ENCODE results near the gene BOD1.

DNA sequence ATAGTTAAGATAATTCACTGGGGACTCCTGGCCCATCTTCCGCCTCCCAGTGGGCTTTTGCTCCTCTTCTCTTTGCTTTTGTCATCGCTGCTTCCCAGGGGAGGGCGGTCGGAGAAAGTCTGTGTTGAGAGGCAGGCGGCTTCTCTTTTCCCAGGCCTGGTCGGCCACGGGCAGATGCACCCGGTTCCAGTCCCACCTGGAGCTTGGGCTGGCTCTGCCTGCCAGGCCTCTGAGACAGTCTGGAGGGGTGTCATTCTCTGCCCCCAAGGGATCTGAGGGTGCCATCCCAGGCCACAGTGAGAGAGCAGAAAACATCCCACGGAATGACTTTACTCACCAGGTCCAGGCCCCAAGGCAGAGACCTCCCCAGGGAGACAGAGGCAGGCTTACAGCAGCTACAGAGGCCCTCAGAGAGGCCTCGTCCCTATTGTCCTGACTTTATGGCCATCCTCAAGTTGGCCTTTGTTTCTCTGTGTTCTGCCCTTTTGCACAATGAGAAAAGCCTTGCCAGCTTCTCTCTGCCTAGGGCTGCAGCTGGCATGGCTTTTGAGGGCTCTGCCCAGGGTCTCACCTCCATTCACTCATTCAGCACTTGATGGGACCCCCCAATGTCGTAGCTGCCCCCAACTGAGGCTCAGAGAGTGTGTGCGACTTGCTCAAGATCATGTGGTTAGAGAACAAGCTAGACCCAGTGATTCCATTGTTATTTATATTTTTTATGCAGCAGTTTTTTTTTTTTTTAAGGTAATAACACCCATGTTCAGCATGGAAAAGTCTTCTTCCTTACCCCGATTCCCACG lies 44.2 kb upstream of the BOD1 start:
- TF ChIP-seq, protein P1, sequence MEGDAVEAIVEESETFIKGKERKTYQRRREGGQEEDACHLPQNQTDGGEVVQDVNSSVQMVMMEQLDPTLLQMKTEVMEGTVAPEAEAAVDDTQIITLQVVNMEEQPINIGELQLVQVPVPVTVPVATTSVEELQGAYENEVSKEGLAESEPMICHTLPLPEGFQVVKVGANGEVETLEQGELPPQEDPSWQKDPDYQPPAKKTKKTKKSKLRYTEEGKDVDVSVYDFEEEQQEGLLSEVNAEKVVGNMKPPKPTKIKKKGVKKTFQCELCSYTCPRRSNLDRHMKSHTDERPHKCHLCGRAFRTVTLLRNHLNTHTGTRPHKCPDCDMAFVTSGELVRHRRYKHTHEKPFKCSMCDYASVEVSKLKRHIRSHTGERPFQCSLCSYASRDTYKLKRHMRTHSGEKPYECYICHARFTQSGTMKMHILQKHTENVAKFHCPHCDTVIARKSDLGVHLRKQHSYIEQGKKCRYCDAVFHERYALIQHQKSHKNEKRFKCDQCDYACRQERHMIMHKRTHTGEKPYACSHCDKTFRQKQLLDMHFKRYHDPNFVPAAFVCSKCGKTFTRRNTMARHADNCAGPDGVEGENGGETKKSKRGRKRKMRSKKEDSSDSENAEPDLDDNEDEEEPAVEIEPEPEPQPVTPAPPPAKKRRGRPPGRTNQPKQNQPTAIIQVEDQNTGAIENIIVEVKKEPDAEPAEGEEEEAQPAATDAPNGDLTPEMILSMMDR (IDR thresholded peaks at IDR 0.05; ENCODE audit: low read depth, low read length, missing input control), result no peak
- TF ChIP-seq RAD21 (IDR thresholded peaks at IDR 0.05), result no peak
- TF ChIP-seq, protein P2, sequence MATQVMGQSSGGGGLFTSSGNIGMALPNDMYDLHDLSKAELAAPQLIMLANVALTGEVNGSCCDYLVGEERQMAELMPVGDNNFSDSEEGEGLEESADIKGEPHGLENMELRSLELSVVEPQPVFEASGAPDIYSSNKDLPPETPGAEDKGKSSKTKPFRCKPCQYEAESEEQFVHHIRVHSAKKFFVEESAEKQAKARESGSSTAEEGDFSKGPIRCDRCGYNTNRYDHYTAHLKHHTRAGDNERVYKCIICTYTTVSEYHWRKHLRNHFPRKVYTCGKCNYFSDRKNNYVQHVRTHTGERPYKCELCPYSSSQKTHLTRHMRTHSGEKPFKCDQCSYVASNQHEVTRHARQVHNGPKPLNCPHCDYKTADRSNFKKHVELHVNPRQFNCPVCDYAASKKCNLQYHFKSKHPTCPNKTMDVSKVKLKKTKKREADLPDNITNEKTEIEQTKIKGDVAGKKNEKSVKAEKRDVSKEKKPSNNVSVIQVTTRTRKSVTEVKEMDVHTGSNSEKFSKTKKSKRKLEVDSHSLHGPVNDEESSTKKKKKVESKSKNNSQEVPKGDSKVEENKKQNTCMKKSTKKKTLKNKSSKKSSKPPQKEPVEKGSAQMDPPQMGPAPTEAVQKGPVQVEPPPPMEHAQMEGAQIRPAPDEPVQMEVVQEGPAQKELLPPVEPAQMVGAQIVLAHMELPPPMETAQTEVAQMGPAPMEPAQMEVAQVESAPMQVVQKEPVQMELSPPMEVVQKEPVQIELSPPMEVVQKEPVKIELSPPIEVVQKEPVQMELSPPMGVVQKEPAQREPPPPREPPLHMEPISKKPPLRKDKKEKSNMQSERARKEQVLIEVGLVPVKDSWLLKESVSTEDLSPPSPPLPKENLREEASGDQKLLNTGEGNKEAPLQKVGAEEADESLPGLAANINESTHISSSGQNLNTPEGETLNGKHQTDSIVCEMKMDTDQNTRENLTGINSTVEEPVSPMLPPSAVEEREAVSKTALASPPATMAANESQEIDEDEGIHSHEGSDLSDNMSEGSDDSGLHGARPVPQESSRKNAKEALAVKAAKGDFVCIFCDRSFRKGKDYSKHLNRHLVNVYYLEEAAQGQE (IDR thresholded peaks at IDR 0.05), result no peak
- TF ChIP-seq JUND (IDR thresholded peaks at IDR 0.05), result no peak
- TF ChIP-seq GABPA (IDR thresholded peaks at IDR 0.05 in 1 of 2, conservative IDR thresholded peaks at IDR 0.05 in 1 of 2), result no peak
- TF ChIP-seq, protein P3, sequence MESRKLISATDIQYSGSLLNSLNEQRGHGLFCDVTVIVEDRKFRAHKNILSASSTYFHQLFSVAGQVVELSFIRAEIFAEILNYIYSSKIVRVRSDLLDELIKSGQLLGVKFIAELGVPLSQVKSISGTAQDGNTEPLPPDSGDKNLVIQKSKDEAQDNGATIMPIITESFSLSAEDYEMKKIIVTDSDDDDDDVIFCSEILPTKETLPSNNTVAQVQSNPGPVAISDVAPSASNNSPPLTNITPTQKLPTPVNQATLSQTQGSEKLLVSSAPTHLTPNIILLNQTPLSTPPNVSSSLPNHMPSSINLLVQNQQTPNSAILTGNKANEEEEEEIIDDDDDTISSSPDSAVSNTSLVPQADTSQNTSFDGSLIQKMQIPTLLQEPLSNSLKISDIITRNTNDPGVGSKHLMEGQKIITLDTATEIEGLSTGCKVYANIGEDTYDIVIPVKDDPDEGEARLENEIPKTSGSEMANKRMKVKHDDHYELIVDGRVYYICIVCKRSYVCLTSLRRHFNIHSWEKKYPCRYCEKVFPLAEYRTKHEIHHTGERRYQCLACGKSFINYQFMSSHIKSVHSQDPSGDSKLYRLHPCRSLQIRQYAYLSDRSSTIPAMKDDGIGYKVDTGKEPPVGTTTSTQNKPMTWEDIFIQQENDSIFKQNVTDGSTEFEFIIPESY (IDR thresholded peaks at IDR 0.05), result no peak
- no peak for TF ChIP-seq TAF1 (conservative IDR thresholded peaks at IDR 0.05)
- TF ChIP-seq EGR1 (IDR thresholded peaks at IDR 0.05; ENCODE audit: low read depth in 2 of 2), result no peak
- TF ChIP-seq SP1 (IDR thresholded peaks at IDR 0.05), result no peak
- no peak for TF ChIP-seq FOXA1 (IDR thresholded peaks at IDR 0.05)
- TF ChIP-seq, protein P4, sequence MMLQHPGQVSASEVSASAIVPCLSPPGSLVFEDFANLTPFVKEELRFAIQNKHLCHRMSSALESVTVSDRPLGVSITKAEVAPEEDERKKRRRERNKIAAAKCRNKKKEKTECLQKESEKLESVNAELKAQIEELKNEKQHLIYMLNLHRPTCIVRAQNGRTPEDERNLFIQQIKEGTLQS (IDR thresholded peaks at IDR 0.05), result no peak

All from liver (tissue), 3 donors.